Measurements from ENCODE around the gene SPECC1L.

Gene SPECC1L

DNA sequence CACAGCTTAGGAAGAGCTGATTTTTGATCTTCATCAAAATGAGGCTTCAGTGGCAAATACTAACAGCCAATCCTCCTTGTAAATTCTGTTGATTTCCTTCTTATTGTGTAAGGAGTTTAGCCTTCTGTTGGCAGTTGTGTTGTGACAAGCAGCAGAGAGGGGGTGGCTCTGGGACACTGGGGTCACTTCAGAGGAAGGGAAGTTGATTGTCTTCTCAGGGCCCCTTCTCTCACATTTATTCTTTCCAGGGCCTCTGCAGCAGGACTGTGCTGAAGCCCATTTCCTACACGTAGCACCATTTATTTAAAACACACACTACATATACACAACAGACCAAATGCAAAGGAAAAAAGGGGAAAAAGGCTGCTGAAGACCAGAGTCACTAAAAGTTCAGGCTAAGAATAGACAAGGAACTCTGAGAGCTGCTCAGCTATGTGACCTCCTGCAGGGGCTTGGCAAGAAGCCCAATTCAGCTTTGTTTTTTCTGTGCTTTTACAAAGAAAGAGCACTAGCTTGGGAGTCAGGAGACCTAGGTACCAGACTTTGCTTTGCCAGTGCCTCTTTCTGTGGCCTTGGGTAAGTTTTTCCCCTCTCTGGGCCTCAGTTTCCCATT, 196.2 kb downstream of the SPECC1L start:
- DNase-seq (ENCODE audit: low read depth in 1 of 2, low spot score in 1 of 2): no peak

DNA sequence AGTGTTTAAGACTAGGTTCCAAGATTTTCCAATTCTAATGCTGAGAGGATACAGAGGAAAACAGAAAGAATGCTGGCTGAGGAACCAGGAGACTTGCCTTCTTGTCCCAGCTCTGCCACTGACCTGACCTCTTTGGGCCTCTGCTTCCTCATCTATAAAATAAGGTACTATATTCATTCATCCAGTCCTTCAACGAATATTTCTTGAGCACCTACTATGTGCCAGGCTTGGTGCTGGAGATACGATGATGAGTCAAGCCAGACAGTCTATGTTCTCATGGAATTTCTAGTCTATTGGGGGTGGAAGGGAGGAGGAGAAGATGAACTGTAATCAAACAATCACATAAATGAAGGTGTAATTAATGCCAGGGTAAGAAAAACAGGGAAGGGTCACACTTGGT, 196.7 kb downstream of the SPECC1L start:
- DNase-seq (ENCODE audit: low read depth in 1 of 2, low spot score in 1 of 2): no peak

Measured in activated T-helper 1 cell treated with anti-CD3 and anti-CD28 coated beads, Interleukin-2, amount 50 U/mL, for 16 hours (primary cell).